ENCODE measurements around the gene LARP4B. TPM values are rescaled to one million over a fixed set of nuclear protein-coding genes. Genes with fewer than 3 reads are reported as not detected.

Gene LARP4B
- total RNA-seq, 6 experiments from 2014 or later, result 81.5 to 88.1 (median 83.5) TPM

- no peak for DNase-seq
- no peak overlapping the region for H3K4me3 Mint-ChIP-seq
- H3K9me3 Mint-ChIP-seq, result peaks cover 3% of the 10 kb centered on the region; the same call in 1 of the 2 replicates
- H3K27ac Mint-ChIP-seq, result no peak overlapping the region
- no peaks in the 10 kb centered on the region for H3K27me3 Mint-ChIP-seq (ENCODE audit: insufficient read depth)
- TF ChIP-seq CTCF (IDR thresholded peaks at IDR 0.05), result no peak
- H3K36me3 Mint-ChIP-seq (ENCODE audit: low read depth), result peaks cover 85% of the 10 kb centered on the region
- H3K4me1 Mint-ChIP-seq (ENCODE audit: low read depth), result peaks cover 33% of the 10 kb centered on the region
These were observed 75.8 kb downstream of the LARP4B start for GRCh38 chr10:855671-856070.

GRCh38 chr10:855079-855478, 76.4 kb downstream of the LARP4B start:
- DNase-seq, result no peak
- peaks cover 86% of the 10 kb centered on the region for H3K36me3 Mint-ChIP-seq (ENCODE audit: low read depth)
- H3K4me1 Mint-ChIP-seq (ENCODE audit: low read depth), result peaks cover 28% of the 10 kb centered on the region
- H3K27ac Mint-ChIP-seq, result no peak overlapping the region
- H3K4me3 Mint-ChIP-seq, result no peak overlapping the region
- H3K27me3 Mint-ChIP-seq (ENCODE audit: insufficient read depth), result no peaks in the 10 kb centered on the region
- peaks cover 7% of the 10 kb centered on the region; the same call in 1 of the 2 replicates for H3K9me3 Mint-ChIP-seq
- TF ChIP-seq CTCF (IDR thresholded peaks at IDR 0.05), result no peak

- peaks cover 12% of the 10 kb centered on the region; the same call in 1 of the 2 replicates for H3K9me3 Mint-ChIP-seq
- no peak overlapping the region for H3K27ac Mint-ChIP-seq
- no peaks in the 10 kb centered on the region for H3K27me3 Mint-ChIP-seq (ENCODE audit: insufficient read depth)
- TF ChIP-seq CTCF (IDR thresholded peaks at IDR 0.05), result no peak
- peaks cover 81% of the 10 kb centered on the region for H3K36me3 Mint-ChIP-seq (ENCODE audit: low read depth)
- H3K4me1 Mint-ChIP-seq (ENCODE audit: low read depth), result peaks cover 21% of the 10 kb centered on the region
- H3K4me3 Mint-ChIP-seq, result no peak overlapping the region
- no peak for DNase-seq
These were observed 78.5 kb downstream of the LARP4B start for GRCh38 chr10:853017-853416.

- Mint-ChIP-seq H3K27me3 (ENCODE audit: insufficient read depth) (no peaks in the 10 kb centered on the region), H3K9me3 (peaks cover 12% of the 10 kb centered on the region; the same call in 1 of the 2 replicates), H3K4me1 (ENCODE audit: low read depth) (peaks cover 21% of the 10 kb centered on the region), H3K36me3 (ENCODE audit: low read depth) (peaks cover 77% of the 10 kb centered on the region), H3K4me3 (no peak overlapping the region), H3K27ac (no peak overlapping the region)
- DNase-seq, result no peak
- no peak for TF ChIP-seq CTCF (IDR thresholded peaks at IDR 0.05)
These were observed 79.1 kb downstream of the LARP4B start for GRCh38 chr10:852386-852785.

- no peak for TF ChIP-seq CTCF (IDR thresholded peaks at IDR 0.05)
- Mint-ChIP-seq H3K27ac (no peak overlapping the region), H3K4me1 (ENCODE audit: low read depth) (peaks cover 16% of the 10 kb centered on the region), H3K9me3 (peaks cover 12% of the 10 kb centered on the region; the same call in 1 of the 2 replicates), H3K36me3 (ENCODE audit: low read depth) (peaks cover 76% of the 10 kb centered on the region), H3K4me3 (no peak overlapping the region), H3K27me3 (ENCODE audit: insufficient read depth) (no peaks in the 10 kb centered on the region)
- DNase-seq, result no peak
These were observed 79.6 kb downstream of the LARP4B start for GRCh38 chr10:851901-852300.

- no peak overlapping the region for H3K27ac Mint-ChIP-seq
- H3K27me3 Mint-ChIP-seq (ENCODE audit: insufficient read depth), result peaks cover 1% of the 10 kb centered on the region; the same call in 1 of the 2 replicates
- peaks cover 19% of the 10 kb centered on the region for H3K4me1 Mint-ChIP-seq (ENCODE audit: low read depth)
- no peak overlapping the region for H3K4me3 Mint-ChIP-seq
- DNase-seq, result no peak
- peaks cover 12% of the 10 kb centered on the region; the same call in 1 of the 2 replicates for H3K9me3 Mint-ChIP-seq
- no peak for TF ChIP-seq CTCF (IDR thresholded peaks at IDR 0.05)
- H3K36me3 Mint-ChIP-seq (ENCODE audit: low read depth), result peaks cover 69% of the 10 kb centered on the region
These were observed 81.4 kb downstream of the LARP4B start for GRCh38 chr10:850093-850492.
